IgD-negative memory B cell (primary cell): ENCODE measurements around the gene ABHD17A. TPM values are rescaled to one million over a fixed set of nuclear protein-coding genes. Genes with fewer than 3 reads are reported as not detected.

Experiments
- polyA plus RNA-seq: library from polyadenylated mRNA; unstranded; fragments of 300-500 nt; fragmentation: Illumina TruSeq; gene quantifications from one replicate; pipeline ENCODE4 v1.2.3, GENCODE V29; 2021

The ABHD17A gene
- polyA plus RNA-seq, 1 donor from 2014 or later = 107 TPM

Other genes with a start within 250 kb of the ABHD17A start
- gene TCF3, start 232.9 kb downstream of the ABHD17A start, polyA plus RNA-seq = 28.6 TPM
- not detected for gene ONECUT3, start 132.0 kb downstream of the ABHD17A start, polyA plus RNA-seq
- gene ATP8B3, start 73.2 kb downstream of the ABHD17A start, polyA plus RNA-seq = 1.2 TPM
- gene REXO1, start 37.0 kb downstream of the ABHD17A start, polyA plus RNA-seq = 13.7 TPM
- 1.8 TPM for gene KLF16, start 21.9 kb downstream of the ABHD17A start, polyA plus RNA-seq
- 7.4 TPM for gene ADAT3, start 19.9 kb upstream of the ABHD17A start, polyA plus RNA-seq
- 43.1 TPM for gene SCAMP4, start 19.9 kb upstream of the ABHD17A start, polyA plus RNA-seq
- gene CSNK1G2, start 55.7 kb upstream of the ABHD17A start, polyA plus RNA-seq = 28.8 TPM
- 8.2 TPM for gene BTBD2, start 130.2 kb upstream of the ABHD17A start, polyA plus RNA-seq
- 83.9 TPM for gene MKNK2, start 165.7 kb upstream of the ABHD17A start, polyA plus RNA-seq
- gene MOB3A, start 210.8 kb upstream of the ABHD17A start, polyA plus RNA-seq = 136 TPM
- gene IZUMO4, start 211.4 kb upstream of the ABHD17A start, polyA plus RNA-seq = 0.83 TPM